ENCODE data around the gene MINPP1.
"Not testable (repeated sequence)": the region's sequence is repeated elsewhere in the genome, so short reads cannot be mapped to it uniquely, and the experiment has no call there.

The MINPP1 gene

DNA sequence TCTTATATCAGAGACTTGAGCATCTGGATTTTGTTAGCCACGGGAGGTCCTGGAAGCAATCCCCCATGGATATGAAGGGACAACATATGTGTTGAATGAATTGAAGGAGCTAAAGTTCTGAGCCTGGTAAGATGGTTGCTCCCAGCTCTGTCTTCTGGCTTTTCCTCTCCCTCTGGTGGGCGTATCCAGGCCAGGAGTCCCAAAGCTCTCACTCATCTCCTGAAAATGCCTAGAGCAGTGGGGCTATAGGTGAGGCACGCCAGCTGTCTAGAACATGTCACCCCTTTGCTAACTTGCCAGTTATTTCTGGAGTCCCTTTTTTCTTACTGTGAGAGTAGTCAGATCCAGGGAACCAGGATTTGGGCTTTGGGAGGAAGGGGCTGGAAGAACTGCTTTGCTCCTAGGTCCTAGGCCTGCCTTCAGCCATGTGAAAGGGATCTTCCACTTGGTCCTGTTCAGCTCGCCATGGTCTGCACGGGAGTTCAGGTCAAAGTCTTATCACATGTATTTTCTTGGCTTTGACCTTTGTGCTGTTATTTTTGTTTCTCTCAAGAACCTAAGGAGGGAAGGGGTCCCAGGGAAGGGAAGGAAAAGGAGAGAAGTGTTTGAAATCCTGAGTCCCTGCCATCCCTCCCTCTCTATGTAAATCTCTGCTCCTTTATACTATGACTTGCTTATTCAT lies 73.6 kb downstream of the MINPP1 start:
- no peak for DNase-seq

DNA sequence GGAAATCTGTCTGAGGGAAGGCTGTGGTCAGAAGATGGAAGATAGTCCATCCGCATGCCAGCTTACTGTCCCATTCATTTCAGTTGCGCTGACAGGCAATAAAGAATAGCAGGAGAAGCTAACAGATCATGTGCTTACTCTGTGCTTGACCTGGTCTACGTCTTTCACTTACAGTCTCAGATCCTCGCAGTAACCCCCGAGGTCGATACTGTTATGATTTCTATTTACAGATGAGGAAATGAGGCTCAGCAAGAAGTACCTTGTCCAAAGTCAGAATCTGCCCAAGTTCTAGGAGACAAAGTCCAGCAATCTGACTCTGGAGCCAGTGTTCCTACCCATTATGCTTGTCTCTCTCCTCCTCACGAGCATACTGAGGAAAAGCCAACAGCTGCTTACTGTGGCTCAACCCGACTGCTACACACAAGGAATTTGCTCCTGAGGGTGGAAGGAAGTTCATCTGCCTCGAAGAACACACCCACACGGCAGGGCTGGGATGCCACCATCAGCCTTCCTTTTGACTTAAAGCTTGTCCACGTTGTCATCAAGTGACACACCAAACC lies 74.2 kb downstream of the MINPP1 start:
- no peak for DNase-seq

DNA sequence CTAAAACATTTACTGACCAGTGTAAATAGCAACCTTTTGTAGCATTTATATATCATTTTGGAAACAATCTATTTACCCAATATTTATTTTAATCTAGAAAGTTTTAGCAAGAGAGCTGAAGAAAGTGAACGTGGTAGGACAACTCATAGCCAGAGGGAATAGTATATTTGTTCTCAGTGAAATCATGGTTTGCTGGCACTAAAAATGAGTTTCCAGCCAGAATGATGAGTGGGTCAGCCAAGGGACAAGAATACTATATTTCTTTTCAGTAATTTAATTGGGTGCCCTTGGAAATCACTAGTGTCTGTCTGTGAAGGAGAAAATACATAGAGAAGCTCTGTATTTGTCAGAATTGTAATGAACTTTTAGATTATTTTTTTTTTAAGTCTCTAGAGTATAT lies 74.9 kb downstream of the MINPP1 start:
- DNase-seq, result no peak

DNA sequence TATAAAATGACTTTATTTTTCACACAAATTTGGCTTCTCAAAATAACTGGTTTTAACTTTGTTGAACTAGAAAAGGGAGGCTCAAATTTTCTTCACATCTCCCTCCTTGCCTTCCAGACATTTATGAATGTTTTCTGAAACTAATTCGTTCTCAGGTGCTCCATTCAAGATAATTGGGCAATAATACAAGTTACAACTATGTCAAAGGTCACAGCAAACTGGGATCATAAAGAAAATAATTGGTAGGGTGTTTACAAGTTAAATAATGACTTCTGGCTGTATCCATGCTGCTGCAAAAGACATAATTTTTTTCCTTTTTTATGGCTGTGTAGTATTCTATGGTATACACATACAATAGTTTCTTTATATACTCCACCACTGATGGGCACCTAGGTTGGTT lies 75.3 kb downstream of the MINPP1 start:
- no peak for DNase-seq

DNA sequence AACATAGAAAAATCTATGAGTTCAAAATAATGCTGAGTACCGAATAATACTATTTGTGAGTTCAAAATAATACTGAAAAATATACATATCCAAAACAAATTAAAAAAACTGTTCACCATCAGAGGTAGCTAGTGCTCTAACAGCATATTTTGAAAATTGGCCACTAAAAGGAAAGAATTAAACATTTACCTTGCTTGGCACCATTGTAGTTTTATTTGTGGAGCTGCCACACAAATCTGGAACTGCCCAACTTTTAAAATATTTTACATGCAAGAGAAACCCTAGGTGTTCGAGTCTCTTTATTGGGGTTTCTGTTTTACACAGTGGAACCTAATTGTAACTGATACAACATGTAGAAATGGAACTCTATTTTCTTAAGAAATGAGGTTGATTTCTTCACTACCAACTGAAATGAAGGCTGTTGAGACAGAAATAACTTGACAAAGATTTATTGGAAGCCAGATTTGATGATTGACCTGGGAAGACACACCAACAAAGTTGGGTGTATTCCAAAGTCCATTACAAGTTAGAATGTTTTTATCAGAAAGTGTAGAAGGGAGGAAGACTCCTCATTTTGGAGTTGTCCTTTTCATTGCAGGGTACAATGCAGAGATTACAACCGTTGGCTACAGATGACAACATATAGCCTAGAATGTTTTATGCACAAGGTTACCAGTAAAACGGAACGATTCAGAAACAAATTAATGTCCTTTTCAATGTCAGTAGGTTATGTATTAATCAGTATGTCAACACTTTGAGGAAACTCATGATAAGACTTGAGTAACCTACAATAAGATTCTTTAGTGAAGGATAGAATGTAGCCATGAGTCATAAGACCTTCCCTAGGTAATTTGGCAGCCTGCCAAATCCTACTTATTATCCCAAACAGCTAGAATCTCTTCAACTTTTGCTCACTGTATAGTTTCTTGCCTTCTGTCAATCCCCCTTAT lies 81.1 kb downstream of the MINPP1 start:
- no peak for DNase-seq

DNA sequence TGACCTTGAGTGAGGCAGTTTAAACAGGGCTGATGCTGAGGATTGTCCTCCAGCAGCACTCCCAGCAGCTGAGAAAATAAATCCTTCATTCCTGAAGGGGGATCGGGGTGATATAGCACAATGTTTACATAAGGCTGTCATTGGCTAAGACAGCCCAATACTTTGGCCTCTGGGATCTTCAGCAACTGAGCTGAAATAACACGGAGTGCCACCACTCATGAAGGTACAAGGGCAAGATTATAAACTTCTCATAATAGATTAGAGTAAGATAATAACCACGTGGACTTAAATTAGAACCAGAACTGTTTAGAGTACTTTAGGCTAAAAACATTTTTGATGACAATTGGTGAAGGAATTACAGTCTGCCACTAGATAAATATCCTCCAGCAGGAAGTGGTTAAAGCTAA lies 85.0 kb downstream of the MINPP1 start:
- DNase-seq, result no peak

DNA sequence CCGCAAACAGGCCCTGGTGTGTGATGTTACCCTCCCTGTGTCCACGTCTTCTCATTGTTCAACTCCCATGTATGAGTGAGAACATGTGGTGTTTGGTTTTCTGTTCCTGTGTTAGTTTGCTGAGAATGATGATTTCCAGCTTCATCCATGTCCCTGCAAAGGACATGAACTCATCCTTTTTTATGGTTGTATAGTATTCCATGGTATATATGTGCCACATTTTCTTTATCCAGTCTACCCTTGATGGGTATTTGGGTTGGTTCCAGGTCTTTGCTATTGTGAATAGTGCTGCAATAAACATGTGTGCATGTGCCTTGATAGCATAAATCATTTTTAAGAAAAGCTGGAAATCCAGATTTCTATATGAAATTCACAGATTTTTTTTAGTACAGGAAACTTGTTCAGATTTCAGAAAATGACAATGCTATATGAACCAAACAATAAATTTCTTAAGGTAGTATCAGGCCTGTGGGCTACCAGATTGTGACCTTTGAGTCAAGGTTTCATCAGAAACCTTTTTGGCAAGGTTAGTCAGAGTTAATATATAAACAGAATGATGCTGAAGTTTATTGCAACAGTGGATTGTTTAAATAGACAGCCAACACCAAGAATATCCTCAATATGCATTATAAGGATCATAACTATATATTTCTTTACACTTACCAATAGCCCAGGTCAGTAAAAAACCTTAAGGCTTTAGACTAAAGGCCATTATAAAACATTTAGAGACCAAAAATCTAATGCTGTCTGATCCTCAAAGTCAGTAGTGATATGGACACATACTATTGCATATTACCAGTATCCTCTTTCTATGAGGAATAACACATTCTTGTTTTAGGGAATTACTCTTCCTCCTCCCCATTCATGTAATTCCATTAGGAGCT lies 86.3 kb downstream of the MINPP1 start:
- no peak for DNase-seq

DNA sequence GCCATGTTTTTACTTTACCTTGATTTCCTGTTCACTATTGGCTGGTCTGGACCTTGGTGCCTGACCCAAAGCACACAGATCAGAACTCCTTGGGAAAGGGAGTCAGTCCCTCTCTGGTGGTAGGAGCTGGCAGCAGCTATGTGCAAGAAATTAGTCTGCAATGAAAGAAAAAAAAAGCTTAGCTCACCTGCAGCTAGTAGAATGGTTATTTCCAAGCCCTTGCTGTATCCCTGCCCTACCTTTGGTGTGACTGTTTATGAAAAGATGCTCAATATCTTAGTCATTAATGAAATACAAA lies 86.8 kb downstream of the MINPP1 start:
- DNase-seq, result no peak

DNA sequence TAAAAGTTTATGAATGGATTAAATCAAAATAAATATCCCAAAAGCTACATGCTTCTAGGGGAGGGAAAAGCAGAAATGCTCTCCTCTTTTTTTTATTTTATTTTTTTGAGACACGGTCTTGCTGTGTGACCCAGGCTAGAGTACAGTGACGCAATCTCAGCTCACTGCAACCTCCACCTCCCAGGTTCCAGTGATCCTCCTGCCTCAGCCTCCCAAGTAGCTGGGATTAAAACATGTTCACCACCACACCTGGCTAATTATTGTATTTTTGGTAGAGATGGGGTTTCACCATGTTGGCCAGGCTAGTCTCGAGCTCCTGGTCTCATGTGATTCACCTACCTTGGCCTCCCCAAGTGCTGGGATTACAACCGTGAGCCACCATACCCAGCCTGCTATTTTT lies 88.2 kb downstream of the MINPP1 start:
- DNase-seq, result not testable (repeated sequence)

DNA sequence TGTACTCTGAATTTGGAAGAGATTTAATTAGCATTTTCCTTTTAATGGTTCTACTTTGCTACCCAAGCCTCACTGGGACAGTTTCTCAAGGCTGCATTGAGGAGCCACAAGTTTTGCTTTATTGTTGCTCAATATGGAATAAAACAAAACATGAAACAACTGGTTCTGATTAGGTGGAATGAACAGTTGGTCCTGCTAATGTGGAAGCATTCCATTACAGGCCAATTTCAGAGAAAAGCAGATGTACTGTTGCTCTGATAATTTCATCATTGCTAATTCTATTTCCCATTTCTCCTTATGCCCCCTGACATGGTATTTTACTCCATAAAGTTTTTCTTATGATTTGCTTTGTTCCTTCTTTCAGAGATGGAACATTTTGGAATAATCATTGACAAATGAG lies 89.0 kb downstream of the MINPP1 start:
- no peak for DNase-seq

DNA sequence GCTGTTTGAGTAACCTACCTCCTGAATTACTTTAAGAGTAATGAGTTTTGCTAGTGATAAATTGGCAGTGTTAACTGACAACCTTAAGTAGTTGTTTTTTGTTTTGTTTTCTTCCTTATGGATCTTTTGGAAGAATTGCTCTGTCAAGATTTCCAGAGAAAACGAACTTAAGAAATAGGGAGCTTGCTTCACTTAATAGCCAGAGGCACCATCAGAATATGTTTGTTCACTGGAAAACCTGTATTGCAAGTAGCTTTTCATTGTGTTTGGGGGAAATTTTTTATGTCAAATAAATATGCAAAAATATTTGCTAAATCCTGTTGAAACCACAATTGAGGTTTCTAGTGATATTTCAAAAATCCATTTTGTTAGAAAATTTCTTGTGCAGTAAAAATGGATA lies 89.5 kb downstream of the MINPP1 start:
- DNase-seq, result no peak

DNA sequence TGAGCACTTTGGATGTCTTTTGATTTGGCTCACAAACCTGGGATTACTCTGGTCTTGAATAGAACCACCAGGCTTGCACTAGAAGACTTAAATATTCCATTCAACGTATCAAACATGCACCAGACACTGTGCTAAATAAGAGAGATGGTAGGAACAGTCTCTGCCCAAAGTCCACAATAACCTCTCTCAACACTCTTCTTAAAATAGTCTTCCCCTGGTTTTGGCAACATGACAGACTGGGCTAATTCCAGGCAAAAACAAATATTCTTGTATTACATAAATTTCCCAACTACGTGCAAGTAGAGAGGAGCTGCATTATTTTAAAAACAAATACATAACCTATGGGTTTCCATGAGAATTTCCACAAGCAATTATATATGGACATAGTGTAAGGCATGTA lies 90.2 kb downstream of the MINPP1 start:
- no peak for DNase-seq

DNA sequence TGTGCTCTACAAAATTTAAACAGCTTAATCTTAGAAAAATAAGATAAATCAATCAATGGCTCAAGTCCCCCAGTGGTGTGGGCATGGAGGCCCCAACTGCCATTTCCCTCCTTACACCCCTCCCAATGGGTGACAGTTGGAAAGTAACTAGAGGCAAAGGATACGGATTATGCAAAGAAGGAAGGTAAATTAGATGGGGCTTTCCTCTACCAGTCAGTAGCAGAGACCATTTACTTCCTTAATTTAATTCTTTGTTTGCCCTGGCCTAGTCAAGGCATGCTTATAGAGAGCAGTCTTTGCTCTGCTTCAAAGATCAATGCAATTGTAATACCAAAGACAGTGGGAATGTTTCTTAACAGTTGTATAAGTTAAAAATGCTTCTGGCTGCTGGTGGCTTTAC lies 91.7 kb downstream of the MINPP1 start:
- no peak for DNase-seq

DNA sequence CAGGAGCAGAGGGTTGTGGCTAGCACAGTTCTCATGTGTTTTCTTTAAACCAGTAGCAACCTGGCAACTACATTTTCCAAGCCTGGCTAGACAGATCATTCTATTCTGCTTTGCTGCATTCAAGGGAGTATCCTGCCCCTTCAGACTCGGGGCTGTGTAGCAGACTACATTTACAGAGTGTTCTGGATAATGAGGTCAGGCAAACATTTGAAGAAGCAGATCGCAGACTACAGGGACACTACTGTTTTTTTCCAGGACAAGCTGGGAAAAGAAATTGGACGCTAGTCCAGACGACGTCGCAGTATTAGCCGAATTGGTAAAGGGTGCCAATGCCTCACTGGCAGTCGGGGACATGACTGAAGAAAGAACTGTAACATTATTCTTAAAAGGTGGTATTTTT lies 94.0 kb downstream of the MINPP1 start:
- no peak for DNase-seq

DNA sequence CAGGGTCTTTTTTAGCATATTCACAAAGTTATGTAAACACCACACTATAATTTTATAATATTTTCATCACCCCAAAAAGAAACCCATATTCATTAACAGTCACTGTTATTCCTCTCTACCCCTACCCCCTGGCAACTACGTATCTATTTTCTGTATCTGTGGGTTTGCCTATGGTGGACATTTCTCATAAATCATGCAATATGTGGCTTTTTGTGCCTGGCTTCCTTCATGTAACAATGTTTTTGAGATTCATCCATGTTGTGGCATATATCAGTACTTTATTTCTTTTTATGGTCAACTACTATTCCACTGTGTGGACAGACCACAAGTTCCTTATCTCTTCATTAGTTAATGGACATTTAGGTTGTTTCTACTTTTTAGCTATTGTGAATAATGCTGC lies 95.9 kb downstream of the MINPP1 start:
- no peak for DNase-seq
